Uterus (tissue), 4 donors: Measurements from ENCODE around the gene CDCA3. TPM values are rescaled to one million over a fixed set of nuclear protein-coding genes. Genes with fewer than 3 reads are reported as not detected.
A peak's percentile ranks its signal among the peaks of the same experiment; 100 is the strongest.
"Not testable (repeated sequence)": the region's sequence is repeated elsewhere in the genome, so short reads cannot be mapped to it uniquely, and the experiment has no call there.

Source experiments
- DNase-seq, 2 donors: peaks; one replicate each; pipeline ENCODE4 v3.0.0-alpha.2; 2019 to 2020
- H3K27ac ChIP-seq, 2 donors: fragments of 200-600 bp; sonication (generic); 1 replicate in 1 of 2; 2 replicates in 1 of 2; pipeline ENCODE4 v1.5.1; 2016 to 2018
- H3K27me3 ChIP-seq, 2 donors: fragments of 200-600 bp; sonication (generic); one replicate each; pipeline ENCODE4 v1.5.1; 2018 to 2019; ENCODE audit warnings: control low read depth in 1 of 2
- H3K36me3 ChIP-seq, 2 donors: fragments of 200-600 bp; sonication (generic); one replicate each; pipeline ENCODE4 v1.5.1; 2019; ENCODE audit warnings: control low read depth in 1 of 2
- H3K4me1 ChIP-seq, 2 donors: fragments of 200-600 bp; sonication (generic); one replicate each; pipeline ENCODE4 v1.5.1; 2018 to 2019; ENCODE audit warnings: control low read depth in 1 of 2
- H3K4me3 ChIP-seq, 2 donors: fragments of 200-600 bp; sonication (generic); 1 replicate in 1 of 2; 2 replicates in 1 of 2; pipeline ENCODE4 v1.5.1; 2018 to 2019; ENCODE audit warnings: mild to moderate bottlenecking in 1 of 2
- H3K9me3 ChIP-seq, 2 donors: fragments of 200-600 bp; sonication (generic); one replicate each; pipeline ENCODE4 v1.5.1; 2019; ENCODE audit warnings: control low read depth in 1 of 2
- POLR2A ChIP-seq, 2 donors: fragments of 450-650 bp; IDR thresholded peaks; one replicate each; pipeline ENCODE4 v1.6.1; 2016; ENCODE audit warnings: antibody characterized with exemption in 2 of 2, mild to moderate bottlenecking in 1 of 2, moderate library complexity in 1 of 2
- intact Hi-C: fragments of 100-400 bp; cut with DNase I; formaldehyde crosslinking; loops from one replicate; pipeline ENCODE4 v1.15.1; 2023; ENCODE audit warnings: low total_unique reads
- total RNA-seq, 4 donors: library from RNA; depleted of rRNA in 3 of 4; stranded (reverse); fragments of >200 nt in 3 of 4; gene quantifications; one replicate each; pipeline versions ENCODE4 v1.1.0 to v1.2.4, GENCODE V29; 2014 to 2023
- TF ChIP-seq, protein P1 (sequence below), 4 experiments: fragments of 200-600 bp in 2 of 4; fragments of 450-650 bp in 2 of 4; sonication (generic) in 2 of 4; IDR thresholded peaks; one replicate each; pipeline ENCODE4 v1.5.1; 2016 to 2019; ENCODE audit warnings: antibody characterized with exemption in 4 of 4, mild to moderate bottlenecking in 2 of 4, moderate library complexity in 1 of 4
- donor health status: DM: yes; HTN: yes; CAD: no.

The CDCA3 gene
- total RNA-seq, 4 donors from 2014 or later = 0.76 to 9.6 TPM; not detected in 2

DNA sequence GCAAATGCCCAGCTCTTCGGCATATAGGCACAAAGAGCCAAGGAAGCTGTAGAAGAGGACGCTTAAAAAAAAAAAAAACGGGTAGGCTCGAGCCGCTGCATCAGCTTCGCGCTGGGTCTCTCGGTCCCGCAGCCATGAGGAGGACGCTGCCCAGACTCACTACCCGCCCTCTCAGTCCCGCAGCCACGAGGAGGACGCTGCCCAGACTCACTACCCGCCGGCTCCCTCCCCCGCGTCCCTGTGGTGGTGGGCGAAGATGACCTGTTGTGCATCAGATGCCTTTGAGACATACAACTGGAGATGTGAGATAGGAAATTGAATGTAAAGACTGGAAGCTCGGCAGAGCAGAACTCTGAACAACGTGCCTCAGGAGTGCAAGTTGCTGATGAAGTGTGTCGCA, 33.5 kb upstream of the CDCA3 start:
- H3K9me3 ChIP-seq = no peaks in the 10 kb centered on the region
- DNase-seq = no peak
- H3K27me3 ChIP-seq = no peaks in the 10 kb centered on the region
- no peaks in the 10 kb centered on the region for H3K36me3 ChIP-seq
- intact Hi-C loops = no loop called here
- no peaks in the 10 kb centered on the region for H3K4me1 ChIP-seq
- no peak overlapping the region for H3K27ac ChIP-seq
- no peak overlapping the region for H3K4me3 ChIP-seq
- no peak for TF ChIP-seq POLR2A (IDR thresholded peaks at IDR 0.05)
- TF ChIP-seq, protein P1, sequence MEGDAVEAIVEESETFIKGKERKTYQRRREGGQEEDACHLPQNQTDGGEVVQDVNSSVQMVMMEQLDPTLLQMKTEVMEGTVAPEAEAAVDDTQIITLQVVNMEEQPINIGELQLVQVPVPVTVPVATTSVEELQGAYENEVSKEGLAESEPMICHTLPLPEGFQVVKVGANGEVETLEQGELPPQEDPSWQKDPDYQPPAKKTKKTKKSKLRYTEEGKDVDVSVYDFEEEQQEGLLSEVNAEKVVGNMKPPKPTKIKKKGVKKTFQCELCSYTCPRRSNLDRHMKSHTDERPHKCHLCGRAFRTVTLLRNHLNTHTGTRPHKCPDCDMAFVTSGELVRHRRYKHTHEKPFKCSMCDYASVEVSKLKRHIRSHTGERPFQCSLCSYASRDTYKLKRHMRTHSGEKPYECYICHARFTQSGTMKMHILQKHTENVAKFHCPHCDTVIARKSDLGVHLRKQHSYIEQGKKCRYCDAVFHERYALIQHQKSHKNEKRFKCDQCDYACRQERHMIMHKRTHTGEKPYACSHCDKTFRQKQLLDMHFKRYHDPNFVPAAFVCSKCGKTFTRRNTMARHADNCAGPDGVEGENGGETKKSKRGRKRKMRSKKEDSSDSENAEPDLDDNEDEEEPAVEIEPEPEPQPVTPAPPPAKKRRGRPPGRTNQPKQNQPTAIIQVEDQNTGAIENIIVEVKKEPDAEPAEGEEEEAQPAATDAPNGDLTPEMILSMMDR (IDR thresholded peaks at IDR 0.05) = no peak

DNA sequence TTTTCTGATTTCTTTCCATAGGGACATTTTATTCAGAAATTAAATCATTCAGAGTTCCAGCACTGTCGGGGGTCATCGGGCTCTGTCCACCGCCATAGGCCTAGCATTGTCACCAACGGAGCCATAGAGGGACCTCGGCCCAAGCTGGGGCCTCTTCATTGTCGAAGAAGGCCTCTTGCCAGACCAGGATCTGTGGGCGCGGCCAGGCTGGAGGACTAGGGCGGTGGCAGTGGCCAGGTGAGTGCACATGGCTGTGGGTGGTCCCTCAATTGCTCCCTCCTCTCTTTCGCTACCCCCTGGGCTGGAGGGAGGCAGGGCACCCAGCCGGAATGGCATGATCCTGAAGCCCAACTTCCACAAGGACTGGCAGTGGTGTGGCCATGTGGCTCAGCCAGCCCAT, 32.6 kb upstream of the CDCA3 start:
- TF ChIP-seq POLR2A (IDR thresholded peaks at IDR 0.05) = no peak
- TF ChIP-seq, protein P1 (IDR thresholded peaks at IDR 0.05) = no peak
- Histone ChIP-seq H3K9me3 (no peaks in the 10 kb centered on the region), H3K27ac (no peak overlapping the region), H3K36me3 (no peaks in the 10 kb centered on the region), H3K4me1 (no peaks in the 10 kb centered on the region), H3K27me3 (no peaks in the 10 kb centered on the region), H3K4me3 (no peak overlapping the region)
- DNase-seq = no peak
- intact Hi-C loops = no loop called here

DNA sequence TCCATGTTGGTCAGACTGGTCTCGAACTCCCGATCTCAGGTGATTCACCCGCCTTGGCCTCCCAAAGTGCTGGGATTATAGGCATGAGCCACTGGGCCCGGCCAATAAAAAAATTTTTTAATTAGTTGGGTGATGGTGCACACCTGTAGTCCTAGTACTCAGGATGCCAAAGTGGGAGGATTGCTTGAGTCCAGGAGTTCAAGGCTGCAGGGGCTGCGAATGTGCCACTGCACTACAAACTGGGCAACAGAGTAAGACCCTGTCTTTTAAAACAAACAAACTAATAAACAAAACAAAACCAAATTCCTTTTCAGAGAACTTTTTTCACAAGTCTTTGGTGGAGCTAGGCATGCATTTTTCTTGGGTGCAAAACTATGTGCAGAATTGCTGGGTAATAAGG, 32.2 kb upstream of the CDCA3 start:
- Histone ChIP-seq H3K27ac (no peak overlapping the region), H3K9me3 (no peaks in the 10 kb centered on the region), H3K27me3 (no peaks in the 10 kb centered on the region), H3K4me3 (no peak overlapping the region), H3K36me3 (no peaks in the 10 kb centered on the region), H3K4me1 (no peaks in the 10 kb centered on the region)
- intact Hi-C loops = no loop called here
- no peak for TF ChIP-seq POLR2A (IDR thresholded peaks at IDR 0.05)
- TF ChIP-seq, protein P1 (IDR thresholded peaks at IDR 0.05) = no peak
- DNase-seq = no peak

DNA sequence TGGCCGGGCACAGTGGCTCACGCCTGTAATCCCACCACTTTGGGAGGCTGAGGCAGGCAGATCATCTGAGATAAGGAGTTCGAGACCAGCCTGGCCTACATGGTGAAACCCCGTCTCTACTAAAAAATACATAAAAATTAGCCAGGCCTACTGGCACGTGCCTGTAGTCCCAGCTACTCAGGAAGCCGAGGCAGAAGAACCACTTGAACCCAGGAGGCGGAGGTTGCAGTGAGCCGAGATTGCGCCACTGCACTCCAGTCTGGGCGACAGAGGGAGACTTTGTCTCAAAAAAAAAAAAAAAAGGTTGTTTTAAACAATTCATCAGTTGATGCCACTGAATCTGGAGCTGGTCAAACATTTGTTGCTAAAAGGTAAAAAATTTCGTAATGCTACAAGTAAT, 28.7 kb upstream of the CDCA3 start:
- H3K27me3 ChIP-seq, H3K36me3 ChIP-seq, H3K4me1 ChIP-seq, DNase-seq, H3K27ac ChIP-seq, intact Hi-C loops, H3K9me3 ChIP-seq, H3K4me3 ChIP-seq: not testable (repeated sequence)

DNA sequence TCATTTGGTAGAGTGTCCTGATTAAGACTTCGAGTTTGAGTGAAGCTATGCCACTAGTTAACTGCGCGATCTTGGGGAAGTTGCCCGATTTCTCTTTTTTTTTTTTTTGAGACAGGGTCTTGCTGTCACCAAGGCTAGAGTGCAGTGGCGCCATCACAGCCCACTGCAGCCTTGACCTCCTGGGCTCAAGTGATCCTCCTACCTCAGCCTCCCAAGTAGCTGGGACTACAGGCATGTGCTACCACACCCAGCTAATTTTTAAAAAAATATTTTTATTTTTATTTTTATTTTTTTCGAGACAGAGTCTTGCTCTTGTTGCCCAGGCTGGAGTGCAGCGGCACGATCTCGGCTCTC, 22.9 kb upstream of the CDCA3 start:
- DNase-seq, intact Hi-C loops, H3K9me3 ChIP-seq, H3K27me3 ChIP-seq, H3K36me3 ChIP-seq: not testable (repeated sequence)
- peaks cover 8 to 16% of the 10 kb centered on the region in 2 donors for H3K4me1 ChIP-seq
- peak overlapping the region in 1 of 2 donors; percentile 79 for H3K4me3 ChIP-seq
- peak overlapping the region; percentile 84 to 88 for H3K27ac ChIP-seq

DNA sequence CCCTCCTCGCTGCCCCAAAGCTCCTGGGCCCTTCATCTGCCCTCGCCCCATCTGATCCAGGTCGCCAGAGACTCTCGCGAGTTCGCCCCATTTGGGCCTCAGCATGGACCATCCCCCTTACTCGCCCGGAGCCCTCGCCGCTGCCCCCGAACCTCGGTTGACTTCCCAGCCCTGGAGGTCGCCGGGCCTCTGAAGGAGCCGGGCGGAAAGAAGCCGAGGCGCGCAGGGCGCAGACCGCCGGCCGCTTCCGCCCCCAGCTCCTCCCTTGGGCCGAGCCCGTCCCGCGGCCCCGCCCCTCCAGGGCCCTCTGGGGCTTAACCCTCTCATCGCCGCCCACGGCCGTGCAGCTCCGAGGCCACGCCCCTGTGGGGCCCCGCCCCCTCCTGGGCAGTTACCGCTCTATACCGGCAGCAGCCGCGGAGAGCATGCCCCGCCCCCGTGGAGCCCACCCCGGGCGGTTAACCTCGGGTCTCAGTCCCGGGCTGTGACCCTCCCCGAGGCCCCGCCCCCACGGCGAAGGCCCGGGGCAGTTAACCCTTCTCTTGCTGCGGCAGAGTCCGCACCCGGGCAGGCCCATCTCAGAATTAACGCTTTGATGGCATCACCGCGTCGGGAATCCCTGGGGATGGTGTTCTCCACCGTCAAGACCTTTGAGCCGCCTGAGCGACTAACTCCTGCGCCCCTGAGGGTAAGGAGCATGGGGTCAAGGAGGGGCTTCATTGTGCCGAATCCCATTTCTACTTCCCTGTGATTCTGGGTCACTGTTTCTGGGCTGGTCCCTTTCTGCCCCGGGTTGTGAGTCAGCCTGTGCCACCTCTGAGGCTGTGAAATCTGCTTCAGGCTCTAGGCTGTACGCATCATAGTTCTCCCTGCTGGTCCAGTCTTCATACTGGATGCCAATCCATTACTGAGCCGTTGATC, 22.3 kb upstream of the CDCA3 start, which contains the start of gene SPSB2:
Gene SPSB2 (minus strand): TSS at position 210 of the 921 bp plus-strand sequence. CDS start 402 bp downstream, outside the sequence.
- TF ChIP-seq, protein P1 (IDR thresholded peaks at IDR 0.05) = peak in 2 of 4 experiments; percentile 13 to 30
- peak; percentile 43 to 76 for TF ChIP-seq POLR2A (IDR thresholded peaks at IDR 0.05)
- intact Hi-C loops = no loop called here

More for the DNA sequence above, 22.3 kb upstream of the CDCA3 start, which contains the start of gene SPSB2:
- H3K4me1 ChIP-seq = peaks cover 10 to 22% of the 10 kb centered on the region in 2 donors
- H3K4me3 ChIP-seq = peak within 1 kb of the TSS; percentile 79 to 96
- no peaks in the 10 kb centered on the region for H3K27me3 ChIP-seq
- no peaks in the 10 kb centered on the region for H3K36me3 ChIP-seq
- H3K9me3 ChIP-seq = no peaks in the 10 kb centered on the region
- H3K27ac ChIP-seq = peak within 1 kb of the TSS; percentile 84 to 88
- peak; percentile 98 to 99 for DNase-seq
